OCI-LY7 (cell line): ENCODE data around the gene BICDL1.

Source experiments
- CTCF ChIP-seq: fragments of 200-600 bp; sonication (generic); conservative IDR thresholded peaks from 2 replicates; pipeline ENCODE4 v1.5.1; 2014; ENCODE audit warnings: mild to moderate bottlenecking, antibody characterized with exemption, low read length, moderate library complexity, mixed read lengths
- EZH2phosphoT487 ChIP-seq: fragments of 200-600 bp; sonication (generic); IDR thresholded peaks from 2 replicates; pipeline ENCODE4 v1.6.1; 2018; ENCODE audit warnings: low read depth, borderline replicate concordance, mild to moderate bottlenecking, mixed run types, antibody characterized with exemption, low read length, moderate library complexity, mixed read lengths

DNA sequence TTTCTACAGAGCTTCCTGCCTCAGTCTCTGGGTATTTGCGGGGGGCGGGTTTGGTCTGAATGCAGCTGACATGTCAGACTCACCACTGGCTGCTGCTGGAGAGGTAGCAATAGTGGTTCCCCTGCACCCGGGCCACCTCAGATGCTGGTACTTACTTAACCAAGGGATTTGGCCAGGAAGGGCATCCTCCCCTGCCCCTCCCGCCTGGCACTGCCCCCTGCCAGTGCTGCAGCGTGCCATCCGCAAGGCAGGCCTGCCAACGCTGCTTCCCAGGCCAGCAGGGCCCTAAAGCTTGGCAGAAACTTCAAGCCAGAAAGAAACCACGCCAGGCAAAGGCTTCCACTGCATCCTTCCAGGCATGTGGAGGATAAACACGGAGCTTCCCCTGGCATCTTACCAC is 105.4 kb downstream of the BICDL1 start:
- TF ChIP-seq CTCF (no peak), EZH2phosphoT487 (no peak)
